Bronchial epithelial cell (primary cell): Measurements from ENCODE around the gene C16orf74. TPM values are rescaled to one million over a fixed set of nuclear protein-coding genes. Genes with fewer than 3 reads are reported as not detected.

Experiments
- DNase-seq: peaks from one replicate; pipeline ENCODE4 v3.0.0-alpha.2; 2010; ENCODE audit warnings: low read depth
- FAIRE-seq: peaks from 2 replicates; lab custom pipeline; 2011; peaks lifted over from hg19 to GRCh38; lab: Jason Lieb, UNC
- H3K27me3 ChIP-seq: 2 replicates; pipeline ENCODE4 v1.5.1; 2011; ENCODE audit warnings: low read length; ENCODE audit not compliant: control insufficient read depth, insufficient read depth
- H3K36me3 ChIP-seq: 2 replicates; pipeline ENCODE4 v1.5.1; 2011; ENCODE audit warnings: low read length; ENCODE audit not compliant: control insufficient read depth, insufficient read depth
- H3K4me3 ChIP-seq: 2 replicates; pipeline ENCODE4 v1.5.1; 2011; ENCODE audit warnings: mild to moderate bottlenecking, low read depth, low read length, control low read depth
- total RNA-seq: library from RNA; depleted of rRNA; stranded (reverse); fragments of >200 nt; gene quantifications from 2 replicates; pipeline ENCODE4 v1.2.1, GENCODE V29; 2014
- TF ChIP-seq, protein P1 (sequence below): IDR thresholded peaks from 2 replicates; pipeline ENCODE4 v1.5.1; 2011; ENCODE audit warnings: mild to moderate bottlenecking, moderate library complexity, low read length, control low read depth, inconsistent platforms; ENCODE audit not compliant: insufficient read depth, severe bottlenecking

C16orf74 gene
- total RNA-seq, 1 donor from 2014 or later: 167 TPM

DNA sequence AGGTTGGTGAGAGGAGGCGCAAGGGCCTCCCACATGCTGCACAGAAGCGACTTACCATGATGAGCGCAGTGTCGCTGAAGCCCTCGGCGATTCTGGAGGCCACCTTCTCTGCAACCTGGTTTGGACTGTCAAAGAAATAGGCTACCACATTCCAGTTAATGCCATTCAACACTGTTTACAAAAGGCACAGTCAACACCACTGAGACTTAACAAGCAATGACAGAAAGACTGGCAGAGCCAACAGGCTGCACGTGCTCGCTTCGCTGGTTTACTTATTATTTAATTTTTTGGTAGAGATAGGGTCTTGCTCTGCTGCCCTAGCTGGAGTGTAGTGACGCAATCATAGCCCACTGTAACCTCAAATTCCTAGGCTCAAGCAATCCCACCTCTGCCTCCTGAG is 30.3 kb upstream of the C16orf74 start:
- Histone ChIP-seq H3K36me3 (peaks cover 18% of the 10 kb centered on the region), H3K4me3 (no peak overlapping the region), H3K27me3 (no peaks in the 10 kb centered on the region)
- DNase-seq: no peak
- TF ChIP-seq, protein P1, sequence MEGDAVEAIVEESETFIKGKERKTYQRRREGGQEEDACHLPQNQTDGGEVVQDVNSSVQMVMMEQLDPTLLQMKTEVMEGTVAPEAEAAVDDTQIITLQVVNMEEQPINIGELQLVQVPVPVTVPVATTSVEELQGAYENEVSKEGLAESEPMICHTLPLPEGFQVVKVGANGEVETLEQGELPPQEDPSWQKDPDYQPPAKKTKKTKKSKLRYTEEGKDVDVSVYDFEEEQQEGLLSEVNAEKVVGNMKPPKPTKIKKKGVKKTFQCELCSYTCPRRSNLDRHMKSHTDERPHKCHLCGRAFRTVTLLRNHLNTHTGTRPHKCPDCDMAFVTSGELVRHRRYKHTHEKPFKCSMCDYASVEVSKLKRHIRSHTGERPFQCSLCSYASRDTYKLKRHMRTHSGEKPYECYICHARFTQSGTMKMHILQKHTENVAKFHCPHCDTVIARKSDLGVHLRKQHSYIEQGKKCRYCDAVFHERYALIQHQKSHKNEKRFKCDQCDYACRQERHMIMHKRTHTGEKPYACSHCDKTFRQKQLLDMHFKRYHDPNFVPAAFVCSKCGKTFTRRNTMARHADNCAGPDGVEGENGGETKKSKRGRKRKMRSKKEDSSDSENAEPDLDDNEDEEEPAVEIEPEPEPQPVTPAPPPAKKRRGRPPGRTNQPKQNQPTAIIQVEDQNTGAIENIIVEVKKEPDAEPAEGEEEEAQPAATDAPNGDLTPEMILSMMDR: no peak
- FAIRE-seq: no peak

DNA sequence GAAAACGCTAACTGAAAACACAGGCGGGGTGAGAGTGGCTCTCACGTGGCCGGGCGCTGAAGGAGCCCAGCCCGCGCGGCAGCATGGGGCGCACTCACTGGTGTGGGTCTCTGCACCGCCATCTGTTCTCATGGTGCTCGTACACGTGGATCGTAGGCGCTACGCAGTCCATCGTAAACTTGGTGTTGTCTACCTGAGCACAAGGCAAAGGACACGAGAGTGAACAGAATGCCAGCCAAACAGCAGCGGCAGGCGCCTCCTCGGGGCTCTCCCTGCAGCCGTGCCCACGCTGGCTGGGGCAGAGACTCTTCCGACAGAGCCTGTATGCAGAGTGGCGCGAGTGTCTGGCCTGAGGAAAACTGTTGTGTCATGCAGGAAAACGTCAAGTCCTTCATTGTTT is 29.4 kb upstream of the C16orf74 start:
- no peak for DNase-seq
- Histone ChIP-seq H3K4me3 (no peak overlapping the region), H3K27me3 (no peaks in the 10 kb centered on the region), H3K36me3 (peaks cover 15% of the 10 kb centered on the region)
- no peak for FAIRE-seq
- TF ChIP-seq, protein P1: no peak

DNA sequence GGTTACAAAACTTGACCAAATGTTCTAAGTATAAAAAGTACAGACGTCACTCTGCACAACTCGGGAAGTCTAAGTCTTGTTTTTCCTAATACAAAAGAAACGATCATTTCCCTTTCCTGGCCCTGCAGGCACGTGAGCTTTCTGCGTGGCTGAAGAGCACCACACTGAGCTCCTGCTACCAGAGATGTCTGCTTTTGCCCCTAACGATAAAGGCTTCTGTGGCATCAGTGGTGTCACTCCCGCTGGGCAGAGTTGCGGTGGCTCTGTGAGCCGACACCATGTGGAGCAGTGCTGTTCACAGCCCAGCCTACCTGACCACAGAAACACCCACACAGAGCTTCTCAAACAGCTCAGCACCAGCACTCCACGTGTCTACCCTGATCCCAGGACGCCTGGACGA is 28.0 kb upstream of the C16orf74 start:
- Histone ChIP-seq H3K36me3 (peaks cover 11% of the 10 kb centered on the region), H3K27me3 (no peaks in the 10 kb centered on the region), H3K4me3 (no peak overlapping the region)
- TF ChIP-seq, protein P1: no peak
- DNase-seq (no peak), FAIRE-seq (no peak)

DNA sequence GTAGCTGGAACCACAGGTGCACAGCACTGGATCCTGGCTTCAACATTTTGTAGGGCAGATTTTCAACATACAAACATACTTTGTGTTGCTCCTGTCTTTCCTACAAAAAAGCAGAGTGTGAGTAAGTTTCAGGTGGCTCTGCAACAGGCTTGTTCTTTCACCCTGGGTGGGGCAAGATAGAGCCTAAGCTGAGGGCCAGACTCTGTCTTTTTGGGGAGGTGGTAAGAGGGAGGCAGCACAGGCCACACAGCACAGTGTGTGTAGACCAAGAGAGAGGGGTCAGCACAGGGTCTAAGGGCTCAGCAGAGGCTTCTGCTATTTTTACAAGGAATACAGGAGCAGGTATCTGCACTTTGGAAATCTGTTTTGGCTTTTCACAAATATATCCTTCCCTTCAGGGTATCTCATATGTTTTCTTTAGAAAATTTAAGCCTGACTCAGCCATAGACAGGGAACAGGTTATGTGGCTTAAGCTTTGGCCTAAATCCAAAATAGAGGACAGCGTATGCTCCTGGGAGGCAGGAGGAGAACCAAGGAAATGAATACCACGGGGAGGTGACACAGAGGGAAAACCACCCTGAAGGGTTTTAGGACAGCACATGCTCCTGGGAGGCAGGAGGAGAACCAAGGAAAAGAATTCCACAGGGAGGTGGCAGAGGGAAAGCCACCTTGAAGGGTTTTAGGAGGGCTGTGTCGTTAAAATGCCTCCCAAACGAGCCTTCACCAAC is 26.9 kb upstream of the C16orf74 start:
- peaks cover 11% of the 10 kb centered on the region for H3K36me3 ChIP-seq

DNA sequence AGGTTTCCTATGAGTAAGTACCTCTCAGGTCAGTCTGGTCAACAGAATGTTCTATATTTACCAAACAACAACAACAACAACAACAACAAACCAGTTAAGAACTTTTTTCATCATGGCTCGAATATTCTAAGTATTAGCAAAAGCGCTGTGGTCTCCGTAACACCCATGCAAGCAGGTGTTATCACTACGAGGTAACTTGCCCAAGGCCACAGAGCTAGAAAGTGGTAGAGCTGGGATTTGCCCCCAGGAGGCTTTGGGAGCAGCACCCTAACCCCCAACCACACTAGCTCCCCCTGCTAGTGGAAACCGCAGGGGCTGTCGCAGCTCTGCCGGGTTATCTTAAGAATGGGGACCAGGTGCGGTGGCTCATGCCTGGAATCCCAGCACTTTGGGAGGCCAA is 23.9 kb upstream of the C16orf74 start:
- DNase-seq: no peak
- H3K4me3 ChIP-seq: no peak overlapping the region
- H3K27me3 ChIP-seq: no peaks in the 10 kb centered on the region
- FAIRE-seq: no peak
- TF ChIP-seq, protein P1: no peak
- H3K36me3 ChIP-seq: peaks cover 3% of the 10 kb centered on the region

More for the DNA sequence above, 26.9 kb upstream of the C16orf74 start:
- H3K27me3 ChIP-seq: no peaks in the 10 kb centered on the region
- no peak overlapping the region for H3K4me3 ChIP-seq
- FAIRE-seq (no peak), DNase-seq (peak; percentile 91)
- TF ChIP-seq, protein P1: no peak

DNA sequence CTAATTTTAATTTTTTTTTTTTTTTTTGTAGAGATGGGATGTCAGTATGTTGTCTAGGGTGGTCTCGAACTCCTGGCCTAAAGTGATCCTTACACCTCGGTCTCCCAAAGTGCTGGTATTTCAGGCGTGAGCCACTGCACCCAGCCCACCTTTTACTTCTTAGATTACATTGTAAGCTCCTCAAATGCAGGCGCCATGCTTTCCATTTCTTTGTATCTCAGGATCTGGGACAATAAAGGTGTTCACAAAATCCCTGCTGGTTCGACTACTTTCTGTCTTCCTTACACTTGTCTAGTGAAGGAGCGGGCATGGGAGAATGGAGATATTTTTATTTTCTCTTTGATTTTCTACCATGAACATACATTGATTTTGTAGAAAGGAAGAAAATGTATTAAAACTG is 23.2 kb upstream of the C16orf74 start:
- TF ChIP-seq, protein P1: no peak
- FAIRE-seq (no peak), DNase-seq (no peak)
- Histone ChIP-seq H3K4me3 (no peak overlapping the region), H3K36me3 (peaks cover 3% of the 10 kb centered on the region), H3K27me3 (no peaks in the 10 kb centered on the region)
